ENCODE data around the gene EBNA1BP2.
"Not testable (repeated sequence)": the region's sequence is repeated elsewhere in the genome, so short reads cannot be mapped to it uniquely, and the experiment has no call there.

Gene EBNA1BP2
- total RNA-seq = 43.3 to 244 reads per million in 2 experiments

DNA sequence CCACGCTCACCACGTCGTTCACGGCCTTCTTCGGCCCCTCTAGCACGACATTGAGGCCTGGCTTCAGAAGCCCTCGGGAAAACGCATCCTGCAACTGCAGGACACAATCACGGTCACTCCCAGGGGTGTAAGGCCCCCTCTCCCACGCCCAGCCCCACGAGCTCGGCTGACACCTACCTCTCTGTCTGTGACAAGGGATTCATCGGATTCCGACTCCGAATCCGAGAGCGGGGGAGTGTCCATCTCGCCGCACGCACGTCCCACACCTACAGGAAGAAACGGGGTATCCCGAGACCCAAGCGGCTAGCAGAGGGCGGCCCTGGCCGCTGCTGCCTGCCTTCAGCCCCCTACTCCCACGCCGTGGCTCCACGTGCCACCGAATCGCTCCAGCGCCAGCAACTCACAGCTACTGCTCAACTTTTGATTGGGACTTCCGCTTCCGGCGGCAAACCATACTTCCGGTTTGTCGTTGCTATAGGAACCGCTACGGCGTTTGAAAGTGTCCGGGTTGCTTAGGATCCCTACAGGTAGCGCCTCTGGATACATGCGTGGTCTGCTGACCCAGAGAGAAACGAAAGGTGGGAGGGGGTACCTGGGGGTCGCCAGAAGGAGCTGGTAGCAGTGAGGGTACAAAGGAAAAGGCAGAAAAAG, at the start of gene EBNA1BP2, which contains the start of gene CFAP57:
Gene EBNA1BP2 (minus strand): TSS at position 415 of the 651 bp plus-strand sequence. CDS start 172 bp downstream, at position 243.
Gene CFAP57 (plus strand): TSS at position 455 of the 651 bp plus-strand sequence. CDS start 424 bp downstream, outside the sequence.
- DNase-seq (ENCODE audit: low read depth) = peak; percentile 87

DNA sequence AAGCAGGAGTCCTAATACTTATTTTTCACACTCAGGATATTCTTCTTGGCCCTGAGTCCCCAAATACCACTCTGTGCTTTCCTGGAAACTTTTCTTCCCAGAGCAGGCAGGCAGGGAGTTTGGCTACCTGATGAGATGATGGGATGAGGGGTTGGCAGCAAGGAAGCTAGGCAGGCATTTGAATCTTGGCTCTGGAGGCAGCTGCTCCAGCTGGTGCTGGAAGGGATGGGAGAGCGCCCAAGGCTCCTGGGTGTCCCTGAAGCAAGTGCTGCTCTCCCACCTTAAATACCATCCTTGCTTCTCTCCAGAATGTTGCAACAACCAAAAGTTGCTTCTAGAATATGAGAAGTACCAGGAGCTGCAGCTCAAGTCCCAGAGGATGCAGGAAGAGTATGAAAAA, 49.7 kb upstream of the EBNA1BP2 start:
- DNase-seq (ENCODE audit: low read depth) = no peak

DNA sequence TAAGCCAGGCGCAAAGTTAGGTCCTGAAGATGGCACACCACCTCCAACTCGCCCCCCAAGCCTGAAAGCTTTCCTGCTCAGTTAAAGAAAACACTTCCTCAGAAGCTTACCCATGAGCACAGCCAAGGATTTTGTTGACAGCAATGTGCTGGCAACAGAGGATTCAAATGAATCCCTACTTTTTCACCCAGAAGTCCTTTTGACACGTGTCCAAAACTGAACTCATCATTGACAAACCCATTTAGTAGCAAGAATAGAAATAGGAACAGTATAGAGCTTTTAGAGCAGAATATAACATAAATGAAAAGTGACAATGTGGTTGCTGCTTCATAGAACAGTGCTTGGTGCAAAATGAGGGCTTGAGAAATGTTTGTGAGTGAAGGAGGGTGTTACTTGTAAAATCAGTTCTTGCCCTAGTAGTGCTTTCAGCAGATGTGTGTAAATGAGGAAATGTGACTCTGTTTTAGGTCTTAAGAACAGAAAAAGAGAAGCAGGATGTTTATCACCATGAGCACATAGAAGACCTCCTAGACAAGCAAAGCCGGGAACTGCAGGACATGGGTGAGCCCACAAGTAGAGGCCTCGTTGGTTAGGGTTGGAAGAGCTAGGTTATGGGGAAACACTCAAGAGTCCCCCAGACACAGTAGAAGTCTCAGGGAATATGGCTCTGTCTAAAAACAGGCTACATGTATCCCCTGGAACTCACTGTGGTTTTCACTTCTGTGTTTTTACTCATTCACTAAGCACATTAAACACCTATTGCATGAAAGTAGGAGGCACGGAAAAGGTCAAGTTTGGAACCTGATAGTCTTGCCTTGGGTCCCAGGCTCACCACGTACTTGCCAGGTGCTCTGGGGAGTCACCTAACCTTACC, 49.1 kb upstream of the EBNA1BP2 start:
- no peak for DNase-seq (ENCODE audit: low read depth)

GRCh38 chr1:43217747-43218146, 45.7 kb upstream of the EBNA1BP2 start:
- DNase-seq (ENCODE audit: low read depth) = no peak

- no peak for DNase-seq (ENCODE audit: low read depth)
Measured at GRCh38 chr1:43214501-43215444, 42.7 kb upstream of the EBNA1BP2 start.

DNA sequence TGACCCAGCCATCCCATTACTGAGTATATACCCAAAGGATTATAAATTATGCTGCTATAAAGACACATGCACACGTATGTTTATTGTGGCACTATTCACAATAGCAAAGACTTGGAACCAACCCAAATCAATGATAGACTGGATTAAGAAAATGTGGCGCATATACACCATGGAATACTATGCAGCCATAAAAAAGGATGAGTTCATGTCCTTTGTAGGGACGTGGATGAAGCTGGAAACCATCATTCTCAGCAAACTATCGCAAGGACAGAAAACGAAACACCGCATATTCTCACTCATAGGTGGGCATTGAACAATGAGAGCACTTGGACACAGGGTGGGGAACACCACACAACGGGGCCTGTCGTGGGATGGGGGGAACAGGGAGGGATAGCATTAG, 36.2 kb upstream of the EBNA1BP2 start:
- DNase-seq (ENCODE audit: low read depth) = not testable (repeated sequence)

DNA sequence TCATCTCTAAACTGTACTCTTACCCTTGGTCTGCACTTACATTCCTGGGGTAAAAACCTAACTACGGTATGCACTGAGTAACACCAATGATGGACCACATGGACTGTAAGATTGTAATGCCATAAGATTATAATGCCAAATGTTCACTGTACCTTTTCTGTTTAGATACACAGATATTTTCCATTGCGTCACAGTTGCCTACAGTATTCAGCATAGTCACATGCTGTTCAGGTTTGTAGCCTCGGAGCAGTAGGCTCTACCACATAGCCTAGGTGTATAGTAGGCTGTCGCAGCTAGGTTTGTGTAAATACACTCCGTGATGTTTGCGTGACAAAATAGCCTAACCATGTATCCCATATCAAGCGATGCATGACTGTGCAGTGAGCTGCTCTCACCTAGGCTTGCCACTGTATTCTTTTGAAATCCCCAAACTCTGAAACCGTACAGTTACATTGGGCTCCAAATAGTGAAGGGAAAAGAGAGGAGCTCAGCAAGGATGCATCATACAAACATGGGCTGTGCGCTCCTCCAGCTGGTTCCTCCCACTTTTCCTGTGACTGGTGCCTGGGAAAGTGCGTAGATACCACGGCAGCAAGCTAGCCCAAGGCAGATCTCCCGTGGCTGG, 35.3 kb upstream of the EBNA1BP2 start:
- DNase-seq (ENCODE audit: low read depth) = no peak

DNA sequence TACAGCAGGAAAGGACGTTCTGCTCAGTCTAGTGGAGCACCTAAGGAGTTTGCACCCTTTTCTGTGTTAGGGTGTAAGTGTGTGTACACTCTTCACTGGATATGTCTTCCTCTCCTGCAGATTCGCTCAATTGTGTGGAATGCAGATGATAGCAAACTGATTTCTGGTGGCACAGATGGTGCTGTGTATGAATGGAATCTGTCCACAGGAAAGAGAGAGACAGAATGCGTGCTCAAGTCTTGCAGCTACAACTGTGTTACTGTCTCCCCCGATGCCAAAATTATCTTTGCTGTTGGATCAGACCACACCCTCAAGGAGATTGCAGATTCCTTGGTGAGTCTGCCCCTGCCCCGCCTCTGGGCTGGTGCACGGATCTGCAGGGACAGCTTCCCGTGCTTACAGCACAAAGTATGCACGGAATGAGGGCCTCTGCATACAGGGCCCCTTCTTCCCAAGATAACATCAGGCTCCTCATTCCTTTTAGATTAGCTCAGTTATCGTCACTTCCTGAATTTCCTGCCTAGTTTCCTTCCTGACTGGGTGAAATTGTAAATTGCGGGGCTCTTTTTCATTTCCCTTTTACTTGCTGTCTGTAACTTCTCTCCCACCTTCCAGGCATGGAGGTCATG, 34.6 kb upstream of the EBNA1BP2 start:
- no peak for DNase-seq (ENCODE audit: low read depth)

- no peak for DNase-seq (ENCODE audit: low read depth)
Measured at GRCh38 chr1:43205671-43206070, 33.6 kb upstream of the EBNA1BP2 start.

DNA sequence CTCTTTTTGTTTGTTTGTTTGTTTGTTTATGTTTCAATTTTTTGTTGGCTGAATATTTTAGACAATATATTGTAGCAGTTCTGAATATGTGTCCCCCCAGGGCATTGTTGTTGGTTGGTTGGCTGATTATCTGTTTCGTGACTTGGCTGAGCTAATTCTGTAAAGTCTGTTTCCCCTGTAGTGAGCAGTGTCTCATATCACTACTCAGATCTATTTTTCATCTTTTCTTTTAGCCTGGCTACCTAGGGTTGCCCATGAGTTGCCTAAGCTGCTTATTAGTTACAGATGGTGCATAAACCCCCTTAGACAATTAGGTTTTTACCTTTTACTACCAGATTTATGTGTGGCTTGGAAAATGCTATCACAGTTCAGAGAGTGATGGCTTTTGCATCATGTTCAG, 32.3 kb upstream of the EBNA1BP2 start:
- no peak for DNase-seq (ENCODE audit: low read depth)

DNA sequence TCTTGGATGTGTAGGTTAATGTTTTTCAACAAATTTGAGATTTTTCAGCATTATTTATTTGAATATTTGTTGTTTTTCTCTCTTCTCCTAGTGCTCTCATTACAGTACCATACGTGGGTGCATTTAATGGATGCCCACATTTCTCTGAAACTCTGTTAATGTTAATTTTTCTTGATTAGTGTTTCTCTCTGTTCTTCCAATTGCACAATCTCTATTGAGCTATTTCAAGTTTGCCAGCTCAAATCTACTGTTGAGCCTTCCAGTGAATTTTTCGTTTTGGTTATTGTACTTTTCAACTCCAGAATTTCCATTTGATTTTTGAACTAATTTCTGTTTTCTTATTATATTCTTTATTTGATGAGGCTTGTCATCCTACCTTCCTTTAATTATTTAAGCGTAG, 31.8 kb upstream of the EBNA1BP2 start:
- DNase-seq (ENCODE audit: low read depth) = no peak

- no peak for DNase-seq (ENCODE audit: low read depth)
Measured at GRCh38 chr1:43199093-43199726, 27.1 kb upstream of the EBNA1BP2 start.

DNA sequence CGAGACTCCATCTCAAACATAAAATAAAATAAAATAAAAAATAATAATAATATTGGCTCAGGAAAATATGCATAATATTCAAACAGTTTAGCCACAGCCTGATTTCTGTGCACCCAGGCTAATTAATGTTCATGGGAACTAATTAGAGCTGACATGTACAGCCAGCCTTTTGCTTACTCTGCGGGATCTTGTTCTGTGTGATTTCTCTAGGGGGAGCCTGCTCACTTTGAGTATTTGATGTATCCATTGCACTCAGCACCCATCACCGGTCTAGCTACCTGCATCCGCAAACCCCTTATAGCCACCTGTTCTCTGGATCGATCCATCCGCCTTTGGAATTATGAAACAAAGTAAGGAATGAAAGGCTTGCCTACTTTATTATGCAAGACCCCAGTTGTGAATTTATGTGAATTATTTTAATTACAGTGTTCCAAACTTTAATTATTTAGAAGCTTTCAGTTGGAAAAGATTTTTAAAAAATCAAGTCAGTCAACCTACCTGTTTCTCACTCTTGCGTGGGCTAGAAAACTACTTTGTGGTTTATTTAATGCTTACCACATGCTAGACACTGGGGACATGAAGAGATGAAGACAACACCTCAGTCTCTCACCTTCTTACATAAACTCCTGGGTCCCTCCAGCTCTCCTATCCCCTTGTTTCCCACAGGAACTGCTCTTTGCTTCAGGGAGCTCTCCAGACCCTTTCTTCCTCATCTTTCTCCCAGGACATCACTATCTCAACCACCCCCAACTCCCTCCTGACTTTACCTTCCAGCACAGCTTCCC, 25.4 kb upstream of the EBNA1BP2 start:
- no peak for DNase-seq (ENCODE audit: low read depth)

- DNase-seq (ENCODE audit: low read depth) = no peak
Measured at GRCh38 chr1:43194509-43194908, 22.4 kb upstream of the EBNA1BP2 start.

GRCh38 chr1:43188106-43188505, 16.0 kb upstream of the EBNA1BP2 start:
- DNase-seq (ENCODE audit: low read depth) = no peak

DNA sequence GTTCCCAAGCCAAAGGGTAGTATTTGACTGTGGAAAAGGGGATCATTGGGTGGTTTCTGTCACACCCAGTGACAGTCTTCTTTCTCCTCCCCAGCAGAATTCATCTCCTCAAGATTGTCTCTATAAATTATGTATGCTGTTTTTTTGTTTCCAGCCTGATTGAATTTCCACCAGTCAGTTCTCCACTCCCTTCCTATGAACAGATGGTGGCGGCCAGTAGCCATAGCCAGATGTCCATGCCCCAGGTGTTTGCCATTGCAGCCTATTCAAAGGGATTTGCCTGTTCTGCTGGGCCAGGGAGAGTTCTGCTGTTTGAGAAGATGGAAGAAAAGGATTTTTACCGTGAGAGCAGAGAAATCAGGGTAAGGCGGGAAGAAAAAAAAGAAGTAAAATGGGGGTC, 12.9 kb upstream of the EBNA1BP2 start:
- no peak for DNase-seq (ENCODE audit: low read depth)

DNA sequence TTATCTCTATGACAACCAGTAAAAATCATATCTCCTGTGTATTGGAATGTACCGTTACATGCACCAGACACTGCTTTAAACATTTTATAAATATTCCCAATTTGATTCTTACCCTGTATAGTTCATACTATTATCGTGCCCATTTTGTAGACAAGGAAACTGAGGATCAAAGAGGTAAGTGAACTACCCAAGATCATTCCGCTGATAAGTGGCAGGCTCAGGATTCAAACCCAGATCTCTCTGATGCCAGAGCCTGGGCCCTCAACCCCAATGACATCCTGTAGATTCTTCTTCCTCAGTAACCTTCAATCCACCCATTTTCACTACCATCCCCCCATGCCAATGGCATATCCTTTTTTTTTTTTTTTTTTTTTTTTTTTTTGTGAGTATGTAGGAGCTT, 12.3 kb upstream of the EBNA1BP2 start:
- no peak for DNase-seq (ENCODE audit: low read depth)

DNA sequence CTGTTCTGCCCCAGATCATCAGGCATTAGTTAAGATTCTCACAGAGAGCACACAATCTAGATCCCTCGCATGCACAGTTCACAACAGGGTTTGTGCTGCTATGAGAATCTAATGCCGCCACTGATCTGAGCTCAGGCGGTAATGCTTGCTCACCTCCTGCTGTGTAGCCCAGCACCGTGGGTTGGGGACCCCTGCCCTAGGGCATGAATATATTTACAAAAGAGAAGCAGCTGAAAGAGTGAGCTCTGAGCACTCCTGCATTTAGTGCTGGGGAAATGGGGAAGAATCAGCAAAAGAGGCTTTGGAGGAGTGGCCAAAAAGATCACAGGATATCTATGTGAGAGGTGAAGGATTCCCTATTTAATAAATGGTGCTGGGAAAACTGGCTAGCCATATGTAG, 5.6 kb upstream of the EBNA1BP2 start:
- no peak for DNase-seq (ENCODE audit: low read depth)

GRCh38 chr1:43174873-43175272, 2.8 kb upstream of the EBNA1BP2 start:
- DNase-seq (ENCODE audit: low read depth) = no peak

- DNase-seq (ENCODE audit: low read depth) = peak; percentile 80
Measured at GRCh38 chr1:43172527-43172972, 460 bp upstream of the EBNA1BP2 start.

All from T follicular helper cell (primary cell).